ENCODE data around the gene TJAP1. TPM values are rescaled to one million over a fixed set of nuclear protein-coding genes. Genes with fewer than 3 reads are reported as not detected.
A peak's percentile ranks its signal among the peaks of the same experiment; 100 is the strongest.
"Not testable (repeated sequence)": the region's sequence is repeated elsewhere in the genome, so short reads cannot be mapped to it uniquely, and the experiment has no call there.

Gene TJAP1
- total RNA-seq, 1 experiment from 2014 or later: 12.4 TPM

GRCh38 chr6:43448916-43449315 lies 28.5 kb upstream of the TJAP1 start:
- in situ Hi-C loops (cut with HindIII; ENCODE audit: low pct_unique_long_range_greater_than_20kb, low sequenced_read_pairs): no loop called here
- DNase-seq (ENCODE audit: low read depth, low spot score): no peak

- no peak for DNase-seq (ENCODE audit: low read depth, low spot score)
- in situ Hi-C loops (cut with HindIII; ENCODE audit: low pct_unique_long_range_greater_than_20kb, low sequenced_read_pairs): no loop called here
Observed at GRCh38 chr6:43450699-43451131, 26.7 kb upstream of the TJAP1 start.

GRCh38 chr6:43451348-43451747 lies 26.0 kb upstream of the TJAP1 start:
- in situ Hi-C loops (cut with HindIII; ENCODE audit: low pct_unique_long_range_greater_than_20kb, low sequenced_read_pairs): no loop called here
- DNase-seq (ENCODE audit: low read depth, low spot score): no peak

DNA sequence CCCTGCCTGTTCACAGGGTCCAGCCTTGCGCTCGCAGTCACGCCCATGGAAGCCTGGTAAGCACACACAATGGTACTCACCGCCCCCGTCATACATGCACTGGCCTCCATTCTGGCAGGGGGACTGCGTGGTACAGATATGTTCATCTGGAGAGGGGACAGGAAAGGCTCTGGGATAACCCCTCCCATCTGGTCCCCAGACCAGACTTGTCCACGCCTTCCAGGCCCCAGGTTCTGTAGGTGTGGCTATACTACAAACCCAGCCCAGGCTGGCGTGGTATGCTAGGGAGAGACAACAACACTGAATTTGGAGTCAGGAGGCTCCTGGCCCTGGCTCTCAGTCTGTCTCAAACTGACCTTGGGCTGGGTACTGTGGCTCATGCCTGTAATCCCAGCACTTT lies 25.4 kb upstream of the TJAP1 start:
- in situ Hi-C loops (cut with HindIII; ENCODE audit: low pct_unique_long_range_greater_than_20kb, low sequenced_read_pairs): no loop called here
- no peak for DNase-seq (ENCODE audit: low read depth, low spot score)

DNA sequence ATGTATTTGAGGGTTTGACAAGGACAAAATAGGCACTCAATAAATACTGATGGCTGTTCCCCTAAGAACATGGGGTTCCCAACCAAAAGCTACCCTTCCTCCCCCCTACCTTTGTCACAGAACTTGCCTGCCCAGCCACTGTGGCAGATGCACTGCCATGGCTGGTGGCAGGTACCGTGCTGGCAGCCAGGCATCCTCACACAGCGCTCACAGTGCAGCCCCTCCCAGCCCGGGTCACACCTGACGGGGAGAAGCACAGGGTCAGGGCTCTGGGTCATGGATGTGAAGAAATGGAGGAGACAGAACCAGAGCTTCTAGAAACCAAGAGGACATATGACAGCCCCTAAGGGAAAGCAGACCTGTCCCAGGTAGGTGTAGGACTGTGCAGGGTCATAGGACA lies 24.5 kb upstream of the TJAP1 start:
- in situ Hi-C loops (cut with HindIII; ENCODE audit: low pct_unique_long_range_greater_than_20kb, low sequenced_read_pairs): no loop called here
- no peak for DNase-seq (ENCODE audit: low read depth, low spot score)

GRCh38 chr6:43453831-43454230 lies 23.5 kb upstream of the TJAP1 start:
- in situ Hi-C loops (cut with HindIII; ENCODE audit: low pct_unique_long_range_greater_than_20kb, low sequenced_read_pairs): no loop called here
- DNase-seq (ENCODE audit: low read depth, low spot score): no peak

GRCh38 chr6:43454290-43454695 lies 23.1 kb upstream of the TJAP1 start:
- in situ Hi-C loops (cut with HindIII; ENCODE audit: low pct_unique_long_range_greater_than_20kb, low sequenced_read_pairs): no loop called here
- DNase-seq (ENCODE audit: low read depth, low spot score): peak; percentile 77

DNA sequence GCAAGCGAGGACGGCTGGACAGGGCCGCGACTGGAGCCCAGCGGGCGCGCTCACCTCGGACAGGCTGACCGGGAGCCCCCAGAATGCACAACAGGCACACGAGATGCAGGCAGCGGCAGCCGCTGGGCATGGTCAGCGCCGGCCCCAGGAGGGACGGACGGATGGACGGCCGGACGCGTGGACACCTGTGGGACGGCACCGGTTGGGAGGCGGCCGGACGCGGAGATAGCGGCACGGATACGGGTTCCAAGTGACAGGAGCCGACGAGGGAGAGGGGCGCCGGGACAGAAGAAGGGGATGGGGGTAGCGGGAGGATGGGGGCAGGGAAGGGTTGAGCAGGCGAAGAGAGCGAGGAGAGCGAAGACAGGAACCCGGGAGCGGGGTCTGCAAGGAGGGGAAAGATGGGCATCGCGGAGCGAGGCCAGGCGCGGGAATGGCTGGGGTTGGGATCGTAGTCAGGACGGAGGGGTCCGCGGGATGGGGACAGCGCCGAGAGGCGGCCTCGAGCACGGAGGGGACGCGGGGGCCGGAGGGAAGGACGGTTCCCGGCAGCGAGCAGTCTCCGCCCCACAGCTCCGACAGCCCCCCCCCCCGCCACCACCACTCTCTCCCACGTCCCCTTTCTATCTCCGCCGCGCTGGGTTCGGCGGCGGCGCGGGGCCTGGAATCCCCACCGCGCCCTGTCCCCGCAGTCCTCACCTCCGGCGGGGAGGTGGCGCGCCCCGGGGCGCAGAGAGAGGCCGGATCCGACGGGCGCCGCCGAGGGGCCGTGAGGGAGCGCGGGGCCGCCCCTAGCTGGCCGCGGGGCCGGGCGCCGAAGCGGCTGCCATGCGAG lies 22.5 kb upstream of the TJAP1 start:
- DNase-seq (ENCODE audit: low read depth, low spot score): peak; percentile 18
- in situ Hi-C loops (cut with HindIII; ENCODE audit: low pct_unique_long_range_greater_than_20kb, low sequenced_read_pairs): no loop called here

DNA sequence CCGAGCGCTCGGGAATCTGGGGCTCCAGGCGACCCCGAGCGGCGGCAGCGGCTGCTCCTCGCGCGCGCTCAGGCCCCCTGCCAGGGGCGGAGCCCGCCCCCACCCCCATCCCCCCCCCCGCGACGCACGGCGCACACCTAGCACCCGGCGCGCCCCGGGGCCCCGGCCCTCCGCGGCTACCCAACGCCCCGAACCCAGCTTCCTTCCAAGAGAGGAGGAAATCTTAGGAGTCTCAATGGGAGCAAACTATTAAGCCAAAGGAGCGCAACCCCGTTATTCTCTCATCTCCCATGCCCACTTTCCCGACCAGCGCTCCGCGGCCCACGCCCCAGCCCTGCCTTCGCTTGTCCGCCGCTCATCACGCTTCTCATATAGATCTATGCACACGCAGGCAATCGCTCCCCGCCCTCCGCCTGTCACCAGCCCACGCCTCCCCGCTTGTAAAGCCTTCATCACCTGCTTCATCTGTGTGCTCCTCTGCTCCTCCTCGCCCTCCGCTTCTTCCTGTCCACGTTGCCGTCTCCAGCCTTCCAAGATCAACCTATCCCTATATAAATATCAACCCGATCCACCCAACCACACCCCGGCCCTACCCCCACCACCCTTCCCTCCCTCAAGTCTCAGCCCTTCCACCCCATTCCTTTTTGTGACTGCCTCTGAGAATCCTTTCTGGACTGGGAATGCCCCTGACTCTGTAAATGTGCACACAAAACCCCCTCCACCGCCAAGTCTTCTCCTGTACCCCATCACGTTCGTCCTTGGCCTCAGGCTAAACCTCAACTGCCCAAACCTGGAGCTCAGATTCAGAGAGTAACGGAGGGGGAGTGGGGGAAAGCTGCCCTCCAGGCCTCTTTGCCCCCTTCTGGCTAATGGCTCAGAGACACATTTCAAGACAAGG lies 21.6 kb upstream of the TJAP1 start, which contains the start of gene DLK2:
DLK2 (minus strand) TSS at position 18 of the 898 bp plus-strand sequence. CDS start 723 bp downstream, outside the sequence.
- DNase-seq (ENCODE audit: low read depth, low spot score): peak; percentile 38
- in situ Hi-C loops (cut with HindIII; ENCODE audit: low pct_unique_long_range_greater_than_20kb, low sequenced_read_pairs): no loop called here

DNA sequence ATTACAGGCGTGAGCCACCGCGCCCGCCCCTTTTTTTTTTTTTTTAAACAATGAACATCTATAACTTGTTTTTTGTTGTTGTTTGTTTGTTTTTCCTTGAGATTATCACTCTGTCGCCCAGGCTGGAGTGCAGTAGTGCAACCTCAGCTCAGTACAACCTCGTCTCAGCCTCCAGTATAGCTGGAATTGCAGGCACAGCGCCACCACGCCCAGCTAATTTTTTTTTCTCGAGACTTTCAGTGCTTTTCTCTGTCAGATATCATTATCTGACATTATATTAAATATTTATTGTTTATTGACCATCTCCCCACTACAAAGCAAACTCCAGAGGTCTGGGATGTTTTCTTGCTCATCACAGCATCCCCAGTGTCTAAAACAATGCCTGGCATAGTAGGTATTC lies 19.7 kb upstream of the TJAP1 start:
- no peak for DNase-seq (ENCODE audit: low read depth, low spot score)

DNA sequence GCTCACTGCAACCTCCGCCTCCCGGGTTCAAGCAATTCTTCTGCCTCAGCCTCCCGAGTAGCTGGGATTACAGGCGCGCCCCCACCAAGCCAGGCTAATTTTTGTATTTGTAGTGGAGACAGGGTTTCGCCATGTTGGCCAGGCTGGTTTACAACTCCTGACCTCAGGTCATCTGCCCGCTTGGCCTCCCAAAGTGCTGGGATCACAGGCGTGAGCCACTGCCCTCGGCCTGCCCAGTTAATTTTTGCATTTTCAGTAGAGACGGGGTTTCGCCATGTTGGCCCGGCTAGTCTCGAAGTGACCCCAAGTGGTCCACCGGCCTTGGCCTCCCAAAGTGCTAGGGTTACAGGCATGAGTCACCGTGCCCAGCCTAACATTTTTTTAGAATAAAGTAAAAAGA lies 19.2 kb upstream of the TJAP1 start:
- DNase-seq (ENCODE audit: low read depth, low spot score); in situ Hi-C loops (cut with HindIII; ENCODE audit: low pct_unique_long_range_greater_than_20kb, low sequenced_read_pairs): not testable (repeated sequence)

More for the DNA sequence above, 19.7 kb upstream of the TJAP1 start:
- in situ Hi-C loops (cut with HindIII; ENCODE audit: low pct_unique_long_range_greater_than_20kb, low sequenced_read_pairs): no loop called here

GRCh38 chr6:43459535-43459934 lies 17.8 kb upstream of the TJAP1 start:
- in situ Hi-C loops (cut with HindIII; ENCODE audit: low pct_unique_long_range_greater_than_20kb, low sequenced_read_pairs): no loop called here
- no peak for DNase-seq (ENCODE audit: low read depth, low spot score)

- no peak for DNase-seq (ENCODE audit: low read depth, low spot score)
- in situ Hi-C loops (cut with HindIII; ENCODE audit: low pct_unique_long_range_greater_than_20kb, low sequenced_read_pairs): no loop called here
Observed at GRCh38 chr6:43460032-43460431, 17.3 kb upstream of the TJAP1 start.

DNA sequence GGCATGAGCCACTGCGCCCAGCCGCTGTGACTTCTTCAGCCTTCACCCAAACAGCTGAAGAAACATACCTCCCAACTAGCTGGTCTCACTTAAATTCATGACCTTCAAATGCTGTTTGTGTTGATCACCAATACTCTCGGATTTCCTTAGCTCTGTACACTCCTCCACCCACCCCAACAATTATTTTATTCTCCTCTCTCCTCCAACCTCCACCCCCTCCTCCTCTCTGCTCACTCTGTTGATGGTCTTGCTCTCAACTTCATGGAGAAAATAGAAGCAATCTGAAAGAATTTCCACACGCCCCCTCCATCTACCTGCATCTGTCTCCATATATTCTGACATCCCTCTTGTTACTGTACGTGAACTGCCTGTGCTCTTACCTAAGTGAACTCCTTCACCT lies 15.4 kb upstream of the TJAP1 start:
- in situ Hi-C loops (cut with HindIII; ENCODE audit: low pct_unique_long_range_greater_than_20kb, low sequenced_read_pairs): no loop called here
- no peak for DNase-seq (ENCODE audit: low read depth, low spot score)

DNA sequence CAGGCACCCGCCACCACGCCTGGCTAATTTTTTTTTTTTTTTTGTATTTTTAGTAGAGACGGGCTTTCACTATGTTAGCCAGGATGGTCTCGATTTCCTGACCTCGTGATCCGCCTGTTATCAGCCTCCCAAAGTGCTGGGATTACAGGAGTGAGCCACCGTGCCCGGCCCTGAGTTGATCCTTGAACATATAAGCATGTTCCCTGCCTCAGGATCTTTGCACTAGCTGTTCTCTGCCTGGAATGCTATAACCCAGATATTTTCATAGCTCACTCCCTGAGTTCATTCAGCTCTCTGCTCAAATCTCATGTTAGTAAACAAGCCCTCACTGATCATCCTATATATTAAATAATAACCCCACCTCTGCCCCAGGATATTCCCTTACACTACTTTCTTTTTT lies 13.0 kb upstream of the TJAP1 start:
- in situ Hi-C loops (cut with HindIII; ENCODE audit: low pct_unique_long_range_greater_than_20kb, low sequenced_read_pairs): no loop called here
- no peak for DNase-seq (ENCODE audit: low read depth, low spot score)

- in situ Hi-C loops (cut with HindIII; ENCODE audit: low pct_unique_long_range_greater_than_20kb, low sequenced_read_pairs): no loop called here
- no peak for DNase-seq (ENCODE audit: low read depth, low spot score)
Observed at GRCh38 chr6:43465948-43466347, 11.4 kb upstream of the TJAP1 start.

- in situ Hi-C loops (cut with HindIII; ENCODE audit: low pct_unique_long_range_greater_than_20kb, low sequenced_read_pairs); DNase-seq (ENCODE audit: low read depth, low spot score): not testable (repeated sequence)
Observed at GRCh38 chr6:43467265-43467664, 10.1 kb upstream of the TJAP1 start.

DNA sequence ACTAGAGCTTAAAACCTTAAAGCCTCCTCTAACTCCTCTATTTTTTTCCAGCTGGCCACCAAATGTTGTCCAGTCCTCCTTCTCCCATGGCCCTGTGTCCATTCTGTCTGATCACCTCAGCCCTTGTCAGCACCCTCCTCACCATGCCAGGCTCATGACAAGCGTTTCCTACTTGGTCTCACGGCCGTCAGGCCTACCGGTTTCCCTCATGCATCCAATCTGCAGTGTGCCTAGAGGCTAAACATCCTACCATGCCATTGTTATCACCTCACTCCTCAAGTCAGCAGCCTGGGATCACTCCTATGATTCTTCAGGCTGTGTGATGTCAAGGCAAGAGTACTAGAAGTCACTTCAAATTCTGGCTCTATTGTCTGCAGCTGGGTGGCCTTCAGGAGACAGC lies 9.6 kb upstream of the TJAP1 start:
- DNase-seq (ENCODE audit: low read depth, low spot score): no peak
- in situ Hi-C loops (cut with HindIII; ENCODE audit: low pct_unique_long_range_greater_than_20kb, low sequenced_read_pairs): no loop called here

Data from SK-MEL-5 (cell line).